Bone marrow (tissue), 2 donors: Measurements from ENCODE around the gene INPP4B.

Experiments used
- DNase-seq, 2 donors: peaks; one replicate each; lab custom pipeline; 2025; lab: John Stamatoyannopoulos, UW

INPP4B gene

GRCh38 chr4:142377342-142378091, 468.6 kb downstream of the INPP4B start:
- no peak for DNase-seq

GRCh38 chr4:142376204-142376603, 469.9 kb downstream of the INPP4B start:
- no peak for DNase-seq

GRCh38 chr4:142373610-142374009, 472.5 kb downstream of the INPP4B start:
- DNase-seq: no peak

- no peak for DNase-seq
Measured at GRCh38 chr4:142372530-142373260, 473.4 kb downstream of the INPP4B start.

GRCh38 chr4:142369141-142369540, 477.0 kb downstream of the INPP4B start:
- no peak for DNase-seq

- DNase-seq: peak in 1 of 2 donors; percentile 13
Measured at GRCh38 chr4:142367418-142368180, 478.5 kb downstream of the INPP4B start.

- no peak for DNase-seq
Measured at GRCh38 chr4:142366769-142367181, 479.3 kb downstream of the INPP4B start.

GRCh38 chr4:142365391-142365790, 480.7 kb downstream of the INPP4B start:
- DNase-seq: no peak

GRCh38 chr4:142363686-142364085, 482.4 kb downstream of the INPP4B start:
- DNase-seq: no peak

GRCh38 chr4:142361981-142362380, 484.1 kb downstream of the INPP4B start:
- no peak for DNase-seq

GRCh38 chr4:142360657-142361056, 485.4 kb downstream of the INPP4B start:
- DNase-seq: no peak

- DNase-seq: no peak
Measured at GRCh38 chr4:142358656-142359055, 487.4 kb downstream of the INPP4B start.

GRCh38 chr4:142356801-142357200, 489.3 kb downstream of the INPP4B start:
- DNase-seq: no peak

- no peak for DNase-seq
Measured at GRCh38 chr4:142356118-142356759, 489.9 kb downstream of the INPP4B start.

- DNase-seq: no peak
Measured at GRCh38 chr4:142355421-142355930, 490.6 kb downstream of the INPP4B start.

GRCh38 chr4:142354794-142355420, 491.2 kb downstream of the INPP4B start:
- peak in 1 of 2 donors; percentile 37 for DNase-seq

- no peak for DNase-seq
Measured at GRCh38 chr4:142354041-142354440, 492.1 kb downstream of the INPP4B start.

GRCh38 chr4:142353149-142353738, 492.9 kb downstream of the INPP4B start:
- DNase-seq: peak in 1 of 2 donors; percentile 45

- no peak for DNase-seq
Measured at GRCh38 chr4:142352712-142353111, 493.4 kb downstream of the INPP4B start.

GRCh38 chr4:142351958-142352357, 494.1 kb downstream of the INPP4B start:
- DNase-seq: no peak

- DNase-seq: no peak
Measured at GRCh38 chr4:142350871-142351270, 495.2 kb downstream of the INPP4B start.
